ENCODE measurements around the gene SPO11.

The SPO11 gene

DNA sequence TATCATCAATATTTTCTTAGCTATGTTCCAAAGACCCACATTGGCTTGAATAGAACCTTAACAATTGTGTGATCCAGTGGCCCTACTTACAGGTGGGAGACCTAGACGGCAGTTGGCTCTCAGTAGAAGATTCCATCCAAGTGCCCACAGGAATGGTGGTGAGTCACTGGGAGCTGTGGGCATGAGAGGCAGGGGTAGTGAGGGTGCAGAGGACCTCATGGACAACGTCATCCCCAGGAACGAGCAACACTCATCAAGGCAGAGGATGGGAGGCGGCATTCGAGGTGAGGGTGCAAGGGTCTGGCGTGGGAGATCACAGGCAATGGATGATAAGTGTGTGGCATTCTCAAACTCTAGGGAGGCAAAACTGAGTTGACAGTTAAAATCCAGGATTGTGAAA, 17.5 kb upstream of the SPO11 start:
- no peak for DNase-seq

DNA sequence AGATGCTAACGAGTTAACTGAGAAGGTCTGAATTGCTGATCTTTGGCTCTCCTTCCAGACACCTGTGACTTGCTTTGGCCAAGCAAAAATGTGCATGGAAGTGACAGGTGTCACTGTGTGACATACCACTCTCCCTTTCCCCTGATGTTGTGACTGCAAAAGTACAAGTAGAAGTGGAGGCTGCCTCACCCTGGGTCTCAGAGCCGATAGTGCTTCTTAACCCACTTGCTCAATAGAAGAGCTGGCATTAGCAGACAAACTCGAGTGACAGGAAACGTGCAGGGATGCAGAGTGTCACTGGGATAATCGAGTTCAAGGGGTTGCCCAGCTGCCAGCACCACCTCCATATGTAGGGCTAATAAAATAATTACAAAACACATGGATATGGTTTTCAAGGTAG, 16.4 kb upstream of the SPO11 start:
- DNase-seq: no peak

DNA sequence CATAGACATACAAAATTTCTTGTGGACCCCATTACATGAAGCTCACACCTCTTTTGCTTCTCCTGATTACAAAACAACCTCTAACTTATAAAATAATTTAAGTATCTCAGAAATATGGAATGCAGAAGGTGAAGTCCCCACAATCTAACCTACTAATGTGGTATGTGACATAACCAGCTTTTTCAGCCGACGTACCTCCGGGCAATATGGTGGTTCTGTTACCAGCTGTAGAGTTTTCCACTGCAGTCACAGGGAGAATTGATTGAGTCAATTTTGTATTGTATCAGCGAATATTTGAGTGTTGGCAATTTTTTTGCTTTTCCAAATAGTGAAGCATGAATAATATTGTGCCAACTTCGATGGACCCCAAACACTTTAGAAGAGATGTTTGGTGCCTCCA, 15.7 kb upstream of the SPO11 start:
- no peak for DNase-seq

DNA sequence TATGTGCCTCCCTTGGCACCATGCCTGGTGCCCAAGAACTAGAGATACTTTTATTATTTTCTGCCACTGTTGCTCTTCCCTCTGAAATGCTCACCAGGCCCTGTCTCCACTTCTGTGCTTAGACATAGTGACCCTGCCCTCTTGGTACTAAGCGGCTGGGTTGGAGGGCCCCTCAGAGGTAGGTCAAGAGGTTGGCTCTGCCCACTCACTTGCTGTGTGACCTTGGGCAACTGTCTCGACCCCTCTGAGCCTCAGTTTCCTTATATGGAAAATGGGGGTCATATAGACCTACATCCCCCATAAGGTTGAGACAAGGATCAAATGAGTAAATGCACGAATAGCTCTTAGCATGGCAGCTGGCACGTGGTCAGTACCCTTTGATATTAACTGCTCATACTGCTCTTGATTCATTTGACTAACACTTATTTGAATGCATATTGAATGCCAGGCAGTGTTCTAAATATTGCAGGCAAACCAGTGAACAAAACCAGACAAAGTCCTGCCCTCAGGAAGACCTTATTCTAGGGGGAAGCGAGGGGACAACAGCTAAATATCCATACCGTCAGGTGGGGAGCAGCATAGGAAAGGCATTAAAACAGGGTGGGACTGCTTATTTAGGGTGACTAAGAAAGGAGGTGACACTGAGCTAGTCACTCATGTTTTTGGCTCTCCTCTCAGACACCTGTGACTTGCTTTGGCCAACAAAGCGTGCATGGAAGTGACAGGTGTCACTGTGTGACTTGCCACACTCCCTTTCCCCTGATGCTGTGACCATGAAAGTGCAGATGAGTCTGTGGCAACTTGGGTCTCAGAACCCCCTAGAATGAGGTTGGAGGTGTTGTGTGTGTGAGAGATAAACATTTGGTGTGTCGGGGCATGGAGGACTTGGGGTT, 14.3 kb upstream of the SPO11 start:
- DNase-seq: no peak

DNA sequence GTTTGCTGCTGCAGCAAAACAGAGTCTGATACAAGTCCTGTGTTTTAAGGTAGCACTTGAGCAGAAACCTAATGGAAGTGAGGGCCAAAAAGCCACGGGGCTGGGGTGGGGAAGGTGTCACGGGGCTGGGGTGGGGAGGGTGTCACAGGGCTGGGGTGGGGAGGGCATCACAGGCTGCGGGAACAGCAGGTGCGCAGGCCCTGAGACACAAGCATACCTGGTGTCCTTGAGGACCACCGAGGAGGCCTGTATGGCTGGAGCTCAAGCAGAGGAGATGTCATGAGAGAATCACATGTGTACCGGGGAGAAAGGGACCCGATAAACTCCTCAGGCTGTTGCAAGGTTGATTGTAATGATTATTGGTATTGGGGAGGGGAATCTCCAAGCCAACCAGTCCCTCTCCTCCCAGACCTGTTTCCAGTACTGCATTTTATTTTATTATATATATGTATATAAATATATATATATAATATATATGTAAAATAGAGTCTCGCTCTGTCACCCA, 13.6 kb upstream of the SPO11 start:
- DNase-seq: no peak

DNA sequence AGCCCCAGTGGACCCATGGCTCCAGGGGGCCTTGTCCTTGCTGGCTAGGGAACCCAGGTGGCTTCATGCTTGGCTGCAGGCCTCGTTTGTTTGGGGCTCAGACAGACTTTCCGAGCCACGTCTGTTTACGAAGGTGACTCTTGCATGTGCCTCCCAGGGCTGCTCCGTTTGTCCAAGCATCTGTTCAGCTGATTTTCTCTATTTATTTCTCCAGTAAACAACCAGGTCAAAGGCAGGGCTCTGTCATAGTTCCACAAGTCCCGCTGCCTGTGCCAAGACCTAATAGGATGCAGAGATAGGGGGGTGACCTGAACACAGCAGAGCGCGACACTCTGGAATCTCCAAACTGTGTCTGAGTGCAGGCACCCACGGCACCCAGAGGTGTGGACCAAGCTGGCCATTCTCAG, 12.8 kb upstream of the SPO11 start:
- DNase-seq: no peak

DNA sequence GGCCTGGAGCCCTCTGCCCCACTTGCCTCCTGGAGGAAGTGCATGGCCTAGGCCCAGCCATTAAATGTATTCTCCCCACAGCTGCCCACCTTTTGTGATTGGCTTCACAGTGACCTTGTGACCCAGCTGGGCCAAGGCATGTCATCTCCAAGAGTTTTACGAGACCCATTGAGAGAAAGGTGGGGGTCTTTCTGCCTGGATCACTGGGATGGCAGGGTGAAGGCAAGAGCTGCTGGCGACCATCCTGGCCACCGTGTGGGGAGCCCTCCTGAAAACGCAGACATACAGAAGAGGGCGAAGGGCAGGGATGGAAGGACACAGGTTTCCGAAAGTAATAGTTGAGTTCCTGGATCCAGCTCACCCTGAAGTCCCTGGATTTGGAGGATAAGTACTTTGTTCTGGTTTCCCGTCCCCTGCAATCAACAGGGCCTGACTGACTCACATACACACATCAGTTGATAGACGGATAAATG, 12.3 kb upstream of the SPO11 start:
- DNase-seq: no peak

DNA sequence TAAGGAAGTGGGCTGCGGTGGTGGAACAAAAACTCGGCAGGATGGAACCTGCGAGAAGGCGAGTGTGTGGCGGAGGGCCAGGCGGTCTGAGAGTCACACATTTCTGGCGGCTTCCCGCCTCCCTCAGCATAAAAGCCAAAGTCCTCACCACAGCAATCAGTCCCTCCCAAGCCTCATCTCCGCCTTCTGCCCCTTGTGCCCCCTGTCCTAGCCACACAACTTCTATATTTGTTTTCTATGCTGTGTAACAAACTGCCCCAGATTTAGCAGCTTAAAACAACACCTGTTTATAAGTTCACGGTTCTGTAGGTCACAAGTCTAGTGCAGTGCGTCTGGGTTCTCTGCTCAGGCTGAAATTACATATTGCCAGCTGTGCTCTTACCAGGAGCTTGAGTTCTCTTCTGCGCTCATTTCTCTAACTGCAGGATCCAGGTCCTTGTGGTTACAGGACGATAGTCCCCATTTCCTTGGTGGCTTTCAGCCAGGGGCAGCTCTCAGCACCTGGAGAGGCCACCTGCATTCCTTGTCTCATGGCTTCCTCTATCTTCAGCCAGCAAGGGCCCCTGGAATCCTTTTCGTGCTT, 11.7 kb upstream of the SPO11 start:
- DNase-seq: no peak

DNA sequence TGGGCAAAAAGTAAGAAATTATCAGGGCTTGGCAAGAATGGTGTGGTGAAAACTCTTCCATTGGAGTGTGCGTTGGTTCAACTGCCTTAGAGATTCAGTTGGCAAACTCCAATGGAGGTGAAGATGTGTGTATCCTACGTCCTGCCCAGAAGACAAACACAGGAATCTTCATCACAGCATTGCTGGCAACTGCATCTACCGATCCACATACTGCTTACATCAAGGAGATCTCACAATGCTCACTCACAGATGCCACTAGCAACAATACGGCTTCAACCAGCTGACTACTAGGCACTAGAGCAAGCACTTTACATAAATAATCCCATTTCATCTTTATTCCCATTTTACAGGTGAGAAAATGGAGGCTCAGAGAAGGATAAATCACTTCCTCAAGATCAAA, 10.0 kb upstream of the SPO11 start:
- DNase-seq: no peak

DNA sequence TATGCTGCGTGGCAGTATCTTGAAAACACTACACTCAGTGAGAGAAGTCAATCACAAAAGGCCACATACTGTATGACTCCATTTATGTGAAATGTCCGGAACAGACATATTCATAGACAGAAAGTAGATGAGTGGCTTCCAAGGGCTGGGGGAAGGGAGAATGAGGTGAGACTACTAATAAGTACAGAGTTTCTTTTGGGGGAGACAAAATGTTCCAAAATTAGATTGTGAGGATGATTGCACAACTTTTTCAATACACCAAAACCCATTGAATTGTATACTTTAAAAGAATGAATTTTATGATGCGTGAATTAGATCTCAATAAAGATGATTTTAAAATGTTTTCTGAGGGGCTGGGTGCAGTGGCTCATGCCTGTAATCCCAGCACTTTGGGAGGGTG, 9.2 kb upstream of the SPO11 start:
- no peak for DNase-seq

DNA sequence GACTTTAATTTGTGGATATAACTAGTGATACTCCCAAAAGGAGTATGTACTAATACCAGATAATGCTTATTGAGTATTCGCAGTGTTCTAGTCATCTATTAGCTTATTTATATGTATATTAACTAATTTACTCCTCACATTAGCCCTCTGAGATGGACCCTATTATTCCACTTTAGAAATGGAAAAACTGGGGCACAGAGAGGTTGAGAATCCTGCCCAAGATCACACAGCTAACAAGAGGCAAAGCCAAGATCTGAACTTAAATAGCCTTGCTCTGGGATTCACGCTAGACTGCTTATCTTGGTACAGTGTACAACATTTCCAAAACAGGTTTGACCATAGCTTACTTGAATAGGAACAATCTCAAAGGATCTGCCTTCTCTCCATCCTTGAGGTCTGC, 8.5 kb upstream of the SPO11 start:
- DNase-seq: no peak

DNA sequence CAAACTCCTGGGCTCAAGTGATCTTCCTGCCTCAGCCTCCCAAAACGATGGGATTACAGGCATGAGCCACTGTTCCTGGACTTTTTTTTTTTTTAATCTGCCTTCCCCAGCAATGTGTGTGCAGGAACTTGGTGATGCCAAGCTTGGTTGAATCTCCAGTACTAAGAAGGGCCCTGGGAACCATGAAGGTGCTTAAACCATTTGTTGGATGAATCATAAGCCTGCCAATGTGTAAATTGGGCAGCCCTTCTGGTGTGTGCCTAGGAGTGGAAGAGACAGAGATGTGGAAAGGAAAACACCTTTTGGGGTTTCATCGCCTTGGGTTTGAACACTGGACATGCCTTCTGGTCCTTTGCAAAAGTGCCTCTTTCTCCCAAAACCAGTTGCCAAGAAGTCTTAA, 7.1 kb upstream of the SPO11 start:
- no peak for DNase-seq

DNA sequence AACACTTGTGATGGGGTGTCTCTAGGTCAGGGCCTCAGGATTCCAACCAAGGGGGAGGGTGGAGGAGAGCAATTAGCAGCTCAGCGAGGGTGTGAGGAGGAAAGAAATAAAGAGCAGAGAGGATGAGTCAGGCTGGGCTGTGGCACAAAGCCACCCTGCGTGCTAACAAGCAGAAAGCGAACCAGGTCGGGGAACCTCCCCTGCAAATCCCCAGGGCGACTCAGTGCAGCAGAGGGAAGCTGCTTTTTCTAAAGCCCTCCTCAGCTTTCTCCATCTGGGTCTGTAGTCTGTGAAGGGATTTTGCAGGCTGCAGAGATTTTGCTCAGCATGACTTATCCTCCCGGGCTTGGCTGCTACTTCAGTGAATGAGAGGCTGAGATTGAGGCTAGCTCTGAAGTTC, 6.6 kb upstream of the SPO11 start:
- DNase-seq: no peak

DNA sequence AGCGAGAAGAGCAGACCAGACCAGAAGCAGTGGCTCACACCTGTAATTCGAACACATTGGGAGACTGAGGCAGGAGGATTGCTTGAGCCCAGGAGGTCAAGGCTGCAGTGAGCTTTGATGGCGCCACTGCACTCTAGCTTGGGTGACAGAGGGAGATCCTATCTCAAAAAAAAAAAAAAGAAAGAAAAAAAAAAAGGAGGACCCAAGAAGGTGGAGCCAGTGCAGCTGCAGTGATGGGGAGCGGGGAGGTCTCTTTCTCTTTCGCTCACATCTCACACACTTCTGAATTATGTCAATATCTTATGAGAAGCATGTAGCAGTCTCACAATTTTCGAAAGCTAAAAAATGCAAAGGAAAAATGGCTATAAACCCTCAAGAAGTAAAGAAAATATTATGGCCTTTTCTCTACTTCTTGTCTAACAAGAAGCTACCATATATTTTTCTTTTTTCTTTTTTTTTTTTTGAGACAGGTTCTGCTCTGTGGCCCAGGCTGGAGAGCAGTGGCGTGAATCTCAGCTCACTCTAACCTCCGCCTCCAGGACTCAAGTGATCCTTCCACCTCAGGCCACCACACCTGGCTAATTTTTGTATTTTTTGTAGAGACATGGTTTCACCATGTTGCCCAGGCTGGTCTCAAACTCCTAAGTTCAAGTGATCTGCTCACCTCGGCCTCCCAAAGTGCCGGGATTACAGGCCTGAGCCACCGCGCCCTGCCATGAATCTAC, 3.8 kb upstream of the SPO11 start:
- DNase-seq: no peak

DNA sequence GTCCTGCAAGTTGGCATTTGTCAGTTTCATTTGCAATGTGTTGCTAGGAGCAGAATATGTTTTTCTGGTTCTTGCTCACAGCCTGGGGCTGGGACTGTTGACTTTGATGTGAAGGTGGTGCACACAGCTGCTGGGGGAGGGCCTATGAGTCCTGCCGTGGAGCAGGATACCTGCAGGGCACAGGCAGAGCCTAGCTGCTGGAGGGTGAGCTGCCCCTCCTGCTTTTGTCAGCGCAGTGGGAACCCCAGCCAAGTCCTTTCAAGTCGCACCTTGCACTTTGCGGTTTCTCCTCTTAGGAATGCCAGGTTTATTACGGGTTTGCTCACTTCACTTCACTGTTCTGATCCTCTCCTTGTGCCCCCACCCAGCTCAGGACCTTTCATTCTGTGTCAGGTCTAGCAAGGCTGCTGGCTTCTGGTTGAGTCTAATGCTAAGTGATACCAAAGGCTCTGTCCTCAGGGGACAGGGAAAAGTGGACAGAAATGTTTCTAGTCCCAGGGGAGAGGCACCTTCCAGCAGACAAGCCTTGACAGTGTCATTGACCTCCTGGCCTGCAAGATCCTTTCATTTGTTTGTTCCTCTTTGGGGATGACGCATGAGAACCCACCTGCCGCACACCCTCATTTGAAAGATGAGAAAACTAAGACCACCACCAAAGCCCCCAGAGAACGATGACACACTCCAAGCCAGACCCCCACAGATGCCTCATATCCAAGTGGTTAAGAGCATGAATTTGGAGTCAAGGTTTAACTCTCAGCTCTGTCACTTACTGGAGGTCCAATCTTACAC, 2.7 kb upstream of the SPO11 start:
- DNase-seq: no peak

DNA sequence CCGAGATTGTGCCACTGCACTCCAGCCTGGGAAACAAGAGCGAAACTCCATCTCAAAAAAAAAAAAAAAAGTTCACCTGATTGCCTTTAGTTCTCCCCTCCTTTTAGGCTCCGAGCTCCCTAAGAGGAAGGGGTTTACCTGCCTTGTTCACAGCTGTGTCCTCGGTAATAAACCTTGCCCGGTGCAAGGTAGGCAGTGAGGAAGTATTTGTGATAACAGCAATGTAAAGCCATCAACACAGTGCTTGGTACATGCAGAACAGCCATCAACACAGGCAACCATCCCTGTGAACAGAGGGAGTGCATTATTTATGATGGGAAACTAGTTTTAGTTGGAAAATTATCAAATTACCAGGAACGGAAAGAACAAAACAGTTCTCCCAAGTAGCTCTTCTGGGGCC, 1.8 kb upstream of the SPO11 start:
- no peak for DNase-seq

DNA sequence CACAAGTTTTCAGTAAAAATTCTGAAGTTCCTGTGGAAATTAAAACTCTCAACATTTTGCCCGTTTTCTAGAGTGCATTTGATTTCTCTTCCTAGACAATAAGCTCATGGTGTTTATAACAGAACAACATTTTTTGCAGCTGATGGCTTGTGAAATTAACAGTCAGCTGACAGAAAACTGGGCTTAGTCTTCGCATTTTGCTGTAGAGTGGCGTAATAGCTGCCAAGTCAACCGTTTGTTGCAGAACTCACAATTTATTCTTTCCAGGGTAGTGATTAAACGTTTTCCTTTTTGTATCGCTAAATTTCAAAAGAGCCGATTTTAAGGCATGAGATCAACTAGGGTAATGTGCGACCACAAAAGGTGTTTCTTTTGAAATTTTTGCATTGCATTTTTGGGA, 1.4 kb downstream of the SPO11 start:
- DNase-seq: no peak

DNA sequence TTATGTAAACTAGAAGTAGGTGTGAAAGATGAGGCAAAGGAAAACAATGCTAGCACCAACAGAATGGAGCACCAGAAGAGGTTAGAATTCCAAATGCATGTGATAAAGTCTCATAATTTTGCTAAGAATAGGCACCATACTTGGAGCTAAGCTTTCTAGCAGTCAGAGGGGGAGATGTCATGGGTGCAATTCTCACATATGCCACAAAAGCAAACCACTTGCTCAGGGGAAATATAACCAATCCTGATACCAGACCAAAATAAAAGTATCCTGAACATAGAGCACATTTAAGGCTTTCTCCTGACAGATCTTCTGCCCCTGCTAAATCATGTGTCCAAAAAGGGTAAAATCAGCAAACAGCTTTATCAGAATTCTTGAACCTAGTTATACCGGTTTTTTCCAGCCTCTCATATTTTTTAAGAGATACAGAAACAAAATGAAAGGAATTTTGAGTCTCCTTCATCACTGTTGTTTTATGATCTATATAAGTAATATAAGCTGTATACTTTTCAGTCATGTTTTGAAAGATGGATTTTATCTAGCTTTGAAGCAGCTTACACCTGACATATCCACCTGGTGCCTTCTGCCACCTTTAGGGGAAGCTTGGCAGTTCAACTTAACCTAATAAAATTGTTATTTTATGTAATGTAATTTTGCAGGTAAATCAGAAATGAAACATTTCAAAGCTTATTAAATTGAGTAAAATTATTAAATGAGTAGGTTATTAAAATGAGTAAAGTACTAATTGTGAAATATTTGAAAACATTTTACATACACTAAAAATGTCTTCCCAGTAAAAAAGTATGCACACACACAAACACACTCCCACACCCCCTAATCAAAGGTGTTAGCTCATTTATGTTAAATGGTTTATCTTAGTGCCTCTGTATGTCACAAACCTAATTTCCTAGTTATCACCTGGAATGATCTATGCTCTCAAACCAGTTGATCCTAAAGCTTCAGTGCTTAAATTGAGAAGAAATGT, 2.8 kb downstream of the SPO11 start:
- DNase-seq: no peak

DNA sequence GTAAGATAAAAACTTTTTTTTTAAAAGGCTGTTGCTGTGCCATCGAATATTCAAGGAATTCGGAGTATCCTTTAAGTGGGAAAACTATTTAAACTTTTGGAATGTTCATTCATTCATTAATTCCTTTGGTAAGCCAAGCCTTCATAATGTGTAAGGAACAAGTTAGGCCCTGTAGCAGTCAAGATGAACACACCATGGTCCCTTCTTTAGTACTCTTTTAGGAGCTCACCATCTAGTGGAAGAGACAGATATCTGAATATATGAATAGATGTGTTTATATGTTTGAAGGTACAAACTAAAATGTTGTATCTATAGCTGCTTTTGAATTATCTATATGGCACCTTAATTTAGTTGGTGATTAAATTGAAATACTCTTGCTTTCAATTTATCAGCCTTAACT, 5.8 kb downstream of the SPO11 start:
- no peak for DNase-seq

DNA sequence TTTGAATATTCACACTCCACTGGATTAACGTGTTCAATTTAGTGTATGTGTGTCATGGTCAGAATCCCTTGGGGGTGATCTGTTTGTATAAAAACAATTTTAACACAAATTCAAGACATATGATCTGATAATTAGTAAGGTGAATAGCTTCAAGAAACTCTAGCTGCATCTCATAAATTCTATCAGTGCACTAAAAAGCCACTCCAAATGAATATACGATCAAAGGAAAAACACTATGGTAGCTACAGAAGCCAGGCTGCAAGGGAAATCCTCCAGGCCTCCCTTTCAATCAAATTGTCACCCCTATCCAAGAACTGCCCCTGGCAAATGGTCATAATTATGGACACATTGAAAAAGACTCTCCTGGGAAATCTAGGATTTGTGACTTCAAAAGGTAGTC, 12.1 kb downstream of the SPO11 start:
- DNase-seq: no peak

DNA sequence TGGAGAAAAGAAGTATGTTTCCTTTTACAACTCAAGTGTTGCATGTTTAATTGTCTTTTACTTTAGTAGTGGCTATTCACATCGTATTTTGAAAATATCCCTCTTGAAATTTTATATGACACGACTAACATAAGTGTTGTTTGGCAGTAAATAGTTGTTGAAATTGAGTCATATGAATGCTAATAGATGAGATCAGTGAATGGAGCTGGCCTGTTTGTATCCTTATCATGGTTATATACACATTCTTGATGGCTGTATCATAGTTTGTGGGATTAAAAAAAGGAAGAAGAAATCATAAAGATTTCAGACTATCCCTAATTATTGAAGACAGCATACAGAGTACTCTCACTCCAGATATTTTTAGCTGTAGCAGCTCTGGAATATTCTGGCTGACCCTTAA, 13.2 kb downstream of the SPO11 start:
- DNase-seq: no peak

DNA sequence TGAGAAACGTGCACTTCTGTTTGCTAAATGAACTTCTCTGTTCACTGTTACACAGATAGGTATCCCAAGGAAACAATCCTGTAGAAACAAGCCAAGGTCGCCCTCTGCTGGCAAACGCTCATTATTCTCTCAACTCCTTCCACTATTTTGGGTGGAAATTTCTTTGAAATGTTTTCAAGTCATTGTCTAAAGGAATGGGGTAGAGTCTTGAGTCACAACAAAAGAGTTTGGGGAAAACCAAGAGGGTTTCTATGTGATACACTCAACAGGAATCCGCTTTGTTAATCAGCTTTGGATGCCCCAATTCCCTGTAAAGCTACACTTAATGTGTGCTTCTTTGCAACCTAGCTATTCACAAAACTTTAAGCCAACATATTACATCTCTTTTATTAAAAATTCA, 16.9 kb downstream of the SPO11 start:
- no peak for DNase-seq
